ENCODE data around the gene OTX1. TPM values are rescaled to one million over a fixed set of nuclear protein-coding genes. Genes with fewer than 3 reads are reported as not detected.

OTX1 gene
- total and polyA plus RNA-seq, 2 donors (not counting 3 experiments of a cell fraction or from before 2014, with no cell fraction given) = not detected

DNA sequence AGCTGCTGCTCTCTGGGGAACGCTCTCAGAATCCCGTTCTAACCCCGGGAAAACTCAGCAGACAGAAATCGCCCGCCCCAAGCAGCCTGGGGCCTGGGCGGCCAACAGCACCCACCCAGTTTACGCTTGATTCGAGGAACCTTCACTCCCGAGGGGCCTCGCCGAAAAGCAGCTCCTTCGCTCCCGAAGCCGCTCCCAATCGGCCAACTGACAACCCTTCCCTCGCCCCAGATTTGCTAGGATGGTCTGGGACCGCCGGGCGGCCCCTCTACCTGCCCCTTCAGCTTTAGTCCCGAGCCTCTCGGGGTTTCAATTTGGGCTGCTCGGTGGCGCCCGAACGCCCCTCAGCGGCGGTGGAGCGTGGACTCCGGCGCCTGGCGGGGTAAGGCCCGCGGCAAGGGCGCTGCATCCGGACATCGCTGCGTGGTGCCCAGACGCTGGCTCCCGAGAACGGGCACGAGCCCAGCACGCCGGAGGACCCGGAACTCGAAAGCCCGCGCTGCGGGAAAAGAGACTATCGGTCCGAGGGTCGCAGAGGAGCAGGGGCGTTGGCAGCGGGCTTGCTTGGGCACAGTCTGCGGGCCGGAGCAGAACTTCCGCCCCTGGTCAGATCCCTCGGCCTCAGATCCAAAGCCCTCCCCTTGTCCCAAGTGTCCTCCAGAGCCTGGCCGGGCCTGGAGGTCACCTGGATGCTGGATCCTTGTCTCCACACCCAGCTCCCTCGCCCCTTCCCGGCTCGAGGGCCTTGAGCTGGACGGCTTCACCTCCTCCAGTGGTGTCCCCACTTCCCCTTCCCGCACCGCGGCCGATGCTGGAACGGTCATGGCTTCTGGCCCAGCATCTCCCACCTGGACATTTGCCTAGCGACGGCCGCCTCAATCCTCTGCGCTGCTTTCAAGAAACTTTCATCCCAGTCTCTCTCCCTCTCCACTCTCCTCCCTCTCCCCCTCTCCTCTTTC is 3.0 kb upstream of the OTX1 start:
- Histone ChIP-seq H3K4me1 (ENCODE audit: control insufficient read depth, extremely low read depth, insufficient read depth, low read length) (peaks cover 16% of the 10 kb centered on the region), H3K36me3 (ENCODE audit: control insufficient read depth in 2 of 2, extremely low read depth in 1 of 2, insufficient read depth in 2 of 2, low read length in 2 of 2) (no peaks in the 10 kb centered on the region), H3K79me2 (ENCODE audit: control insufficient read depth, insufficient read depth, low read length) (no peaks in the 10 kb centered on the region), H2AFZ (ENCODE audit: low read depth, low read length) (no peak overlapping the region), H3K4me3 (replicated peaks in 1 of 3; ENCODE audit: insufficient read depth in 1 of 3, low read depth in 1 of 3, low read length in 3 of 3) (peak overlapping the region in 1 of 3 experiments; percentile 4), H3K9me1 (replicated peaks; ENCODE audit: control insufficient read depth, extremely low read depth, insufficient read depth, low read length) (no peaks in the 10 kb centered on the region), H3K27me3 (ENCODE audit: control insufficient read depth in 2 of 2, insufficient read depth in 2 of 2, low read length in 2 of 2) (peaks cover 47% of the 10 kb centered on the region in 2 experiments), H3K4me2 (ENCODE audit: insufficient read depth, low read length) (no peak overlapping the region), H4K20me1 (replicated peaks; ENCODE audit: control insufficient read depth, extremely low read depth, insufficient read depth, low read length) (no peaks in the 10 kb centered on the region), H3K27ac (ENCODE audit: insufficient read depth, low read depth, low read length) (no peak overlapping the region), H3K9ac (replicated peaks; ENCODE audit: extremely low read depth, insufficient read depth, low read length) (no peak overlapping the region), H3K9me3 (replicated peaks; ENCODE audit: control insufficient read depth, insufficient read depth, low read length) (no peaks in the 10 kb centered on the region)
- dilution Hi-C loops (cut with MboI; ENCODE audit: extremely low pct_ligation_motif_present, low sequenced_read_pairs) = no loop called here
- intact Hi-C loops (cut with micrococcal nuclease) = no loop called here
- TF ChIP-seq, protein P1, sequence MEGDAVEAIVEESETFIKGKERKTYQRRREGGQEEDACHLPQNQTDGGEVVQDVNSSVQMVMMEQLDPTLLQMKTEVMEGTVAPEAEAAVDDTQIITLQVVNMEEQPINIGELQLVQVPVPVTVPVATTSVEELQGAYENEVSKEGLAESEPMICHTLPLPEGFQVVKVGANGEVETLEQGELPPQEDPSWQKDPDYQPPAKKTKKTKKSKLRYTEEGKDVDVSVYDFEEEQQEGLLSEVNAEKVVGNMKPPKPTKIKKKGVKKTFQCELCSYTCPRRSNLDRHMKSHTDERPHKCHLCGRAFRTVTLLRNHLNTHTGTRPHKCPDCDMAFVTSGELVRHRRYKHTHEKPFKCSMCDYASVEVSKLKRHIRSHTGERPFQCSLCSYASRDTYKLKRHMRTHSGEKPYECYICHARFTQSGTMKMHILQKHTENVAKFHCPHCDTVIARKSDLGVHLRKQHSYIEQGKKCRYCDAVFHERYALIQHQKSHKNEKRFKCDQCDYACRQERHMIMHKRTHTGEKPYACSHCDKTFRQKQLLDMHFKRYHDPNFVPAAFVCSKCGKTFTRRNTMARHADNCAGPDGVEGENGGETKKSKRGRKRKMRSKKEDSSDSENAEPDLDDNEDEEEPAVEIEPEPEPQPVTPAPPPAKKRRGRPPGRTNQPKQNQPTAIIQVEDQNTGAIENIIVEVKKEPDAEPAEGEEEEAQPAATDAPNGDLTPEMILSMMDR (IDR thresholded peaks at IDR 0.05; ENCODE audit: extremely low read depth in 1 of 2, insufficient read depth in 1 of 2, low read depth in 1 of 2, low read length in 2 of 2) = no peak
- TF ChIP-seq POLR2A (IDR thresholded peaks at IDR 0.05; ENCODE audit: low read depth, low read length) (no peak), EZH2 (IDR thresholded peaks at IDR 0.05; ENCODE audit: borderline replicate concordance, low read depth, low read length, severe bottlenecking) (no peak)
- DNase-seq (ENCODE audit: low read depth, low spot score) (no peak), FAIRE-seq (no peak)
- BruUV-seq (replicated peaks) = no TSS peak
- CTCF ChIA-PET = interaction anchor here (1.0 kb wide), 2 partner anchors 9 to 439 kb away, joined by 3 read pairs; no protein-coding TSS in a partner anchor
- POLR2A ChIA-PET = no interaction called here

Measured in endothelial cell of umbilical vein (primary cell).